HEK293 (cell line): ENCODE measurements around the gene KIDINS220.

Source experiments
- CTCF ChIA-PET: fragments of 350-600 bp; formaldehyde crosslinking; extraction: SDS; loops from one replicate; lab custom pipeline; 2021; ENCODE audit warnings: antibody characterized with exemption; lab: Yijun Ruan, JAX
- POLR2A ChIA-PET: fragments of 300-600 bp; formaldehyde crosslinking; extraction: SDS; loops from one replicate; lab custom pipeline; 2020; ENCODE audit warnings: antibody characterized with exemption, inconsistent platforms; lab: Yijun Ruan, JAX
- H3K27ac ChIP-seq: fragments of 200-500 bp; sonication (Bioruptor generic); 2 replicates; pipeline ENCODE4 v1.5.1; 2014; ENCODE audit warnings: low read depth, low read length, control low read depth, inconsistent platforms; ENCODE audit errors: extremely low read depth
- H3K36me3 ChIP-seq, 2 experiments: fragments of 200-500 bp in 1 of 2; sonication (Bioruptor generic) in 1 of 2; 1 replicate in 1 of 2; 2 replicates in 1 of 2; pipeline ENCODE4 v1.5.1; 2014 to 2017; ENCODE audit warnings: inconsistent platforms in 2 of 2, low read length in 2 of 2; ENCODE audit not compliant: control insufficient read depth in 2 of 2, insufficient read depth in 1 of 2
- H3K4me1 ChIP-seq: fragments of 200-500 bp; sonication (Bioruptor generic); 2 replicates; pipeline ENCODE4 v1.5.1; 2014; ENCODE audit warnings: mild to moderate bottlenecking, low read length, inconsistent platforms; ENCODE audit not compliant: control insufficient read depth, insufficient read depth
- H3K4me3 ChIP-seq: 2 replicates; pipeline ENCODE4 v1.5.1; 2011; ENCODE audit warnings: low read depth, mild to moderate bottlenecking, control low read depth, low read length, moderate library complexity
- H3K9me3 ChIP-seq: fragments of 200-500 bp; sonication (Bioruptor generic); 2 replicates; pipeline ENCODE4 v1.5.1; 2014; ENCODE audit warnings: low read depth, low read length, inconsistent platforms; ENCODE audit not compliant: control insufficient read depth, insufficient read depth
- HOXD13 ChIP-seq: sonication (generic); formaldehyde crosslinking; IDR thresholded peaks from 2 replicates; pipeline ENCODE4 v1.8.0; 2022; ENCODE audit warnings: missing genetic modification reagents, borderline replicate concordance
- IKZF3 ChIP-seq: fragments of 450-650 bp; IDR thresholded peaks from 2 replicates; pipeline ENCODE4 v1.5.0; 2018; ENCODE audit warnings: missing biosample characterization, mild to moderate bottlenecking, missing genetic modification characterization, moderate library complexity
- MEIS1 ChIP-seq: sonication (generic); formaldehyde crosslinking; IDR thresholded peaks from 2 replicates; pipeline ENCODE4 v1.8.1; 2022; ENCODE audit warnings: missing genetic modification reagents, mild to moderate bottlenecking, borderline replicate concordance
- MYNN ChIP-seq: fragments of 450-650 bp; formaldehyde crosslinking; IDR thresholded peaks from 2 replicates; pipeline ENCODE4 v1.5.1; 2016; ENCODE audit warnings: missing biosample characterization, missing genetic modification characterization, borderline replicate concordance
- PRDM1 ChIP-seq: fragments of 450-650 bp; formaldehyde crosslinking; IDR thresholded peaks from 2 replicates; pipeline ENCODE4; 2016; ENCODE audit warnings: missing biosample characterization, missing genetic modification characterization
- SCRT2 ChIP-seq: fragments of 450-650 bp; formaldehyde crosslinking; IDR thresholded peaks from 2 replicates; pipeline ENCODE4 v1.5.1; 2016; ENCODE audit warnings: missing biosample characterization, missing genetic modification characterization
- YY2 ChIP-seq: fragments of 450-650 bp; formaldehyde crosslinking; IDR thresholded peaks from 2 replicates; pipeline ENCODE4 v1.5.1; 2016; ENCODE audit warnings: missing biosample characterization, missing genetic modification characterization
- ZBTB1 ChIP-seq: fragments of 450-650 bp; formaldehyde crosslinking; IDR thresholded peaks from 2 replicates; pipeline ENCODE4 v1.5.1; 2016; ENCODE audit warnings: missing biosample characterization, missing genetic modification characterization
- ZBTB20 ChIP-seq: fragments of 450-650 bp; formaldehyde crosslinking; IDR thresholded peaks from 2 replicates; pipeline ENCODE4 v1.5.1; 2016; ENCODE audit warnings: missing biosample characterization, missing genetic modification characterization
- ZBTB8A ChIP-seq: fragments of 450-650 bp; formaldehyde crosslinking; IDR thresholded peaks from 2 replicates; pipeline ENCODE4 v1.5.1; 2016; ENCODE audit warnings: missing biosample characterization, missing genetic modification characterization
- ZIC2 ChIP-seq: fragments of 450-650 bp; formaldehyde crosslinking; IDR thresholded peaks from 2 replicates; pipeline ENCODE4 v1.5.1; 2016; ENCODE audit warnings: missing biosample characterization, missing genetic modification characterization
- ZNF121 ChIP-seq: fragments of 450-650 bp; formaldehyde crosslinking; IDR thresholded peaks from 2 replicates; pipeline ENCODE4 v1.5.1; 2016; ENCODE audit warnings: missing biosample characterization, missing genetic modification characterization
- ZNF132 ChIP-seq: fragments of 450-650 bp; formaldehyde crosslinking; IDR thresholded peaks from 2 replicates; pipeline ENCODE4 v1.5.1; 2017; ENCODE audit warnings: missing biosample characterization, missing genetic modification characterization, borderline replicate concordance
- ZNF140 ChIP-seq: fragments of 450-650 bp; formaldehyde crosslinking; IDR thresholded peaks from 2 replicates; pipeline ENCODE4 v1.5.1; 2016; ENCODE audit warnings: missing biosample characterization, missing genetic modification characterization
- ZNF16 ChIP-seq: fragments of 450-650 bp; formaldehyde crosslinking; IDR thresholded peaks from 2 replicates; pipeline ENCODE4 v1.5.1; 2016; ENCODE audit warnings: low read depth, missing biosample characterization, missing genetic modification characterization
- ZNF280C ChIP-seq: fragments of 450-650 bp; formaldehyde crosslinking; IDR thresholded peaks from 2 replicates; pipeline ENCODE4 v1.5.1; 2016; ENCODE audit warnings: missing biosample characterization, missing genetic modification characterization
- ZNF292 ChIP-seq: fragments of 450-650 bp; formaldehyde crosslinking; IDR thresholded peaks from 2 replicates; pipeline ENCODE4 v1.5.1; 2016; ENCODE audit warnings: low read depth, missing biosample characterization, missing genetic modification characterization, borderline replicate concordance
- ZNF302 ChIP-seq: fragments of 450-650 bp; formaldehyde crosslinking; IDR thresholded peaks from 2 replicates; pipeline ENCODE4 v1.5.1; 2016; ENCODE audit warnings: missing biosample characterization, missing genetic modification characterization, low read depth
- ZNF335 ChIP-seq: fragments of 450-650 bp; formaldehyde crosslinking; conservative IDR thresholded peaks from 2 replicates; pipeline ENCODE4 v1.5.1; 2016; ENCODE audit warnings: missing biosample characterization, missing genetic modification characterization
- ZNF366 ChIP-seq: fragments of 450-650 bp; formaldehyde crosslinking; conservative IDR thresholded peaks from 2 replicates; pipeline ENCODE4 v1.5.1; 2016; ENCODE audit warnings: missing biosample characterization, missing genetic modification characterization
- ZNF488 ChIP-seq: fragments of 450-650 bp; formaldehyde crosslinking; IDR thresholded peaks from 2 replicates; pipeline ENCODE4 v1.5.1; 2016; ENCODE audit warnings: missing biosample characterization, missing genetic modification characterization
- ZNF548 ChIP-seq: fragments of 450-650 bp; formaldehyde crosslinking; IDR thresholded peaks from 2 replicates; pipeline ENCODE4 v1.5.1; 2016; ENCODE audit warnings: missing biosample characterization, missing genetic modification characterization
- ZNF560 ChIP-seq: fragments of 450-650 bp; formaldehyde crosslinking; IDR thresholded peaks from 2 replicates; pipeline ENCODE4 v1.5.1; 2017; ENCODE audit warnings: missing biosample characterization, missing genetic modification characterization, borderline replicate concordance
- ZNF629 ChIP-seq: fragments of 450-650 bp; formaldehyde crosslinking; IDR thresholded peaks from 2 replicates; pipeline ENCODE4 v1.5.1; 2017; ENCODE audit warnings: missing biosample characterization, missing genetic modification characterization
- ZNF654 ChIP-seq: fragments of 450-650 bp; formaldehyde crosslinking; IDR thresholded peaks from 2 replicates; pipeline ENCODE4 v1.5.1; 2016; ENCODE audit warnings: low read depth, missing biosample characterization, missing genetic modification characterization
- ZNF701 ChIP-seq: fragments of 450-650 bp; formaldehyde crosslinking; IDR thresholded peaks from 2 replicates; pipeline ENCODE4 v1.5.1; 2016; ENCODE audit warnings: missing biosample characterization, missing genetic modification characterization
- ZNF707 ChIP-seq: fragments of 450-650 bp; formaldehyde crosslinking; IDR thresholded peaks from 2 replicates; pipeline ENCODE4 v1.5.1; 2016; ENCODE audit warnings: missing biosample characterization, missing genetic modification characterization
- ZSCAN30 ChIP-seq: fragments of 450-650 bp; IDR thresholded peaks from 2 replicates; pipeline ENCODE4 v1.5.1; 2018; ENCODE audit warnings: missing biosample characterization, mild to moderate bottlenecking, missing genetic modification characterization, moderate library complexity

KIDINS220 gene

DNA sequence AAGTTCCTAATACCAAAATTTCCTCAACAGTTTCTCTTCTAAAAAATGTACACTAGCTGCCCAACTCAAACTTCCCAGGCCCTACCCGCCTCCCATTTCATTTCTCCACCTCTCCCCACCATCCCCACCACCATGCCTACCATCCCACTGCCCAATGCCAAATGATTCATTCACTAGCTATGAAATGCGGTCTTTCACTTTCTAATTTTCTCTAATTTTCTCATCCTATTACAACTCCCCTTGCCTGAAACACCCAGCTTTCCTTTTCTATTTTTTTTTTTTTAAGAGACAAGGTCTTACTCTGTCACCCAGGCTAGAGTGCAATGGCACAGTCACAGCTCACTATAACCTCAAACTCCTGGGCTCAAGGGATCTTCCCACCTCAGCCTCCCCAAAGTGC is 38.4 kb downstream of the KIDINS220 start:
- H3K4me3 ChIP-seq, result no peak overlapping the region
- CTCF ChIA-PET, result interaction anchor here (0.5 to 1.1 kb wide), 3 partner anchors 12 to 1004 kb away, joined by 3 to 5 read pairs (median 4); no protein-coding TSS in a partner anchor
- H3K9me3 ChIP-seq, result no peaks in the 10 kb centered on the region
- no peak overlapping the region for H3K27ac ChIP-seq
- TF ChIP-seq PRDM1 (tag by site-specific recombination) (peak; percentile 58; the same call in 1 of the 2 replicates), ZNF701 (tag by site-specific recombination) (no peak), MEIS1 (no peak), ZNF366 (tag by site-specific recombination) (no peak)
- TF ChIP-seq, all 188 proteins: peak for 1
- Histone ChIP-seq H3K4me1 (peaks cover 3% of the 10 kb centered on the region), H3K36me3 (peaks cover 0 to 50% of the 10 kb centered on the region in 2 experiments)
- POLR2A ChIA-PET, result no interaction called here

GRCh38 chr2:8798393-8798792 is 39.0 kb downstream of the KIDINS220 start:
- no peak overlapping the region for H3K4me3 ChIP-seq
- CTCF ChIA-PET, result no interaction called here
- H3K36me3 ChIP-seq, result peaks cover 3 to 53% of the 10 kb centered on the region in 2 experiments
- no peaks in the 10 kb centered on the region for H3K9me3 ChIP-seq
- no peaks in the 10 kb centered on the region for H3K4me1 ChIP-seq
- TF ChIP-seq ZNF132 (tag by site-specific recombination), result no peak
- TF ChIP-seq ZNF548 (tag by site-specific recombination), result no peak
- TF ChIP-seq ZNF335 (tag by site-specific recombination), result no peak
- no peak for TF ChIP-seq YY2 (tag by site-specific recombination)
- no peak for TF ChIP-seq ZIC2 (tag by site-specific recombination)
- no peak for TF ChIP-seq ZNF292
- no peak for TF ChIP-seq ZNF280C
- no peak for TF ChIP-seq ZSCAN30 (tag by site-specific recombination)
- no peak for TF ChIP-seq HOXD13
- TF ChIP-seq ZNF560 (tag by site-specific recombination), result no peak
- no peak for TF ChIP-seq ZNF629 (tag by site-specific recombination)
- no peak for TF ChIP-seq ZNF140 (tag by site-specific recombination)
- no peak for TF ChIP-seq ZNF707 (tag by site-specific recombination)
- TF ChIP-seq IKZF3 (tag by site-specific recombination), result no peak
- no peak for TF ChIP-seq ZBTB20 (tag by site-specific recombination)
- no peak for TF ChIP-seq ZBTB8A (tag by site-specific recombination)
- no peak for TF ChIP-seq ZNF488
- TF ChIP-seq, all 188 proteins: peak for 0
- POLR2A ChIA-PET, result no interaction called here
- no peak overlapping the region for H3K27ac ChIP-seq

- H3K36me3 ChIP-seq, result peaks cover 8 to 54% of the 10 kb centered on the region in 2 experiments
- TF ChIP-seq ZNF302 (tag by site-specific recombination), result no peak
- TF ChIP-seq ZNF16 (tag by site-specific recombination), result no peak
- TF ChIP-seq ZNF654 (tag by site-specific recombination), result no peak
- no peak for TF ChIP-seq SCRT2 (tag by site-specific recombination)
- no peak for TF ChIP-seq MYNN (tag by site-specific recombination)
- no peak for TF ChIP-seq ZNF121 (tag by site-specific recombination)
- no peak for TF ChIP-seq ZNF280C
- TF ChIP-seq ZBTB1 (tag by site-specific recombination), result no peak
- CTCF ChIA-PET, result interaction anchor here (0.6 kb wide), 1 partner anchor 221 kb away, joined by 3 read pairs; no protein-coding TSS in a partner anchor
- no peak overlapping the region for H3K4me3 ChIP-seq
- no peaks in the 10 kb centered on the region for H3K9me3 ChIP-seq
- H3K4me1 ChIP-seq, result no peaks in the 10 kb centered on the region
- POLR2A ChIA-PET, result no interaction called here
- H3K27ac ChIP-seq, result no peak overlapping the region
Observed at GRCh38 chr2:8797682-8798081, 39.7 kb downstream of the KIDINS220 start.
